Hindlimb muscle (tissue), 1 donor: ENCODE data around the gene GOLGA8T. TPM values are rescaled to one million over a fixed set of nuclear protein-coding genes. Genes with fewer than 3 reads are reported as not detected.
"Not testable (repeated sequence)": the region's sequence is repeated elsewhere in the genome, so short reads cannot be mapped to it uniquely, and the experiment has no call there.

Experiments
- DNase-seq: peaks from one replicate; pipeline ENCODE4 v3.0.0-alpha.2; 2013
- polyA plus RNA-seq: library from polyadenylated mRNA; unstranded; fragments of 120-200 nt; gene quantifications from one replicate; pipeline ENCODE4 v1.2.1, GENCODE V29; 2013; ENCODE audit not compliant: insufficient read length

The GOLGA8T gene
- polyA plus RNA-seq, 1 donor, result not detected

- not testable (repeated sequence) for DNase-seq
These were observed 56.8 kb downstream of the GOLGA8T start for GRCh38 chr15:30191639-30192038.

GRCh38 chr15:30192119-30192745, 57.4 kb downstream of the GOLGA8T start:
- not testable (repeated sequence) for DNase-seq

GRCh38 chr15:30192892-30193291, 58.0 kb downstream of the GOLGA8T start:
- not testable (repeated sequence) for DNase-seq

Other genes starting within 250 kb of the GOLGA8T start
- 0.52 TPM for gene GOLGA8J, start 52.1 kb upstream of the GOLGA8T start, polyA plus RNA-seq